ENCODE results near the gene MAGI2. TPM values are rescaled to one million over a fixed set of nuclear protein-coding genes. Genes with fewer than 3 reads are reported as not detected.

MAGI2 gene
- polyA plus RNA-seq, 4 donors, result 8.3 to 40.6 (median 33.9) TPM

DNA sequence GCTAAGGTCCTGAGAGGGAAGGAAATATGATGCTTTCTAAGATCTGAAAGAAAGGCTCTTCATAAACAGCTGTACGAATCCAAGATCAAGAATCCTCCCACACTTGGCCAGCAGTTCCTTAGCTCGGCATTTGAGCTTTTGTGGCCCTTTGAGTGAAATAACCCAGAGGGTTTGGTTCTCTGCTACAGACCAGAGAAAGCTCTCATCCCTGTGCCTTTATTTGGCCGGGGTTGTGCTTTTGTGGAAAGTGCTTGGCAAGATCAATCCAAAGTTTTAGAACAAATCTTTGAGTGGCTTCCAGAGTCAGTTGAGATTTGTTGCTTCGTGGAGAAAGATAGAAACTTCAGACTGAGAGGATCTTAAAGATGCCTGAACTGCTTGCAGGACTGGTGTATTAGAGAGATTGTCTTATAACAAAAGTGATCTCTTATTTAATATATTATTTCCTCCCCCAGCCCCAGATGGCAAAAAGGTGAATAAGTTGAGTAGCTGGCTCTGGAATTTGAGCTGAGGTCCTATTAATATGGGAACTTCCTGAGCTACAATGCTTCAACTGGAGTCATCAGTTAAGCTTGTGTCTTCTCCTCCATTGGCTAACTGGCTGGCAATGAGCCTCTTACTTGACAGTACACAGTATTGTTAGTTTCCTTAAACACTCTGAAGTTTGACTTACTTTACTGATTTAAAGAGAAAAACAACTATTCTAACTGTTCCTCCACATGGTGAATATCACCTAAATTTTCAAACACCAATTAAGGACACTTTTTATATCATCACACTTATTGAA, 687.3 kb downstream of the MAGI2 start:
- no peak for DNase-seq (ENCODE audit: low read depth in 4 of 4, low spot score in 3 of 4)

DNA sequence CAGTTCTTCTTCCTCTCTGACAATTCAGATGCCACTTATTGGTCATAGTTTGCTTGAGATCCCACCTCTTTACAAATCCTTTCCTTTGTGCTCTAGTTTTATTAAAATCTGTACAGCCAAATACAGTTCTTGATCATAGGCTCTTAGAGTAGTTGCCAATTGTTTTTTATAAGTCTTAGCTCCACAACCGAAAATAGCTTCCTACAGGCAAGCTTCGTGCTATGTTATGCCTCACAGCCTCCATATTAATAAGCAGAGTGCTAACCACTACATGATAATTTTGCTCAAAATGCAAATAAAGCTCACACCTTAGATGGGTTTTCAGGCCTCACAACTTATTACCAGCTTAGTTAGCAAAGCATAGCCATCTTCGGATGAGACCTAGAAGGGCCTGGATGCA, 688.9 kb downstream of the MAGI2 start:
- DNase-seq (ENCODE audit: low read depth in 4 of 4, low spot score in 3 of 4), result no peak

DNA sequence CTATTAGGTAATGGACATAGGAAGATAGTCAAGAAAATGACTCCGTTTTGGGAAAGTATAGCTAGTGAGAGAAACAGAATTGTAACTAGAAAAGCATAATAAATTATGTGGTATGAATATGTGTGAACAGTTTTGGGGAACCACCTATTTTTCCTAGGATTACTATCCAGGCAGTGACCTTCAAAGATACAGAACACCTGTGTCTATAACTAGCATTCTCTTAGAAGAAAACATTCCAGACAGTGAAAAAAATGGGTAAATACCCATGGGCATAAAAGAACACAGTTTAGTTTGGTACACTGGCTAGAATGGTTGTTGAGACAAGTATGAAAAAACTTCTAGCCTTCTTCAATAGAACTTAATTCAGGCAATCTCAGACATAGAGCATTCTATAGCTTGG, 690.8 kb downstream of the MAGI2 start:
- no peak for DNase-seq (ENCODE audit: low read depth in 4 of 4, low spot score in 3 of 4)

DNA sequence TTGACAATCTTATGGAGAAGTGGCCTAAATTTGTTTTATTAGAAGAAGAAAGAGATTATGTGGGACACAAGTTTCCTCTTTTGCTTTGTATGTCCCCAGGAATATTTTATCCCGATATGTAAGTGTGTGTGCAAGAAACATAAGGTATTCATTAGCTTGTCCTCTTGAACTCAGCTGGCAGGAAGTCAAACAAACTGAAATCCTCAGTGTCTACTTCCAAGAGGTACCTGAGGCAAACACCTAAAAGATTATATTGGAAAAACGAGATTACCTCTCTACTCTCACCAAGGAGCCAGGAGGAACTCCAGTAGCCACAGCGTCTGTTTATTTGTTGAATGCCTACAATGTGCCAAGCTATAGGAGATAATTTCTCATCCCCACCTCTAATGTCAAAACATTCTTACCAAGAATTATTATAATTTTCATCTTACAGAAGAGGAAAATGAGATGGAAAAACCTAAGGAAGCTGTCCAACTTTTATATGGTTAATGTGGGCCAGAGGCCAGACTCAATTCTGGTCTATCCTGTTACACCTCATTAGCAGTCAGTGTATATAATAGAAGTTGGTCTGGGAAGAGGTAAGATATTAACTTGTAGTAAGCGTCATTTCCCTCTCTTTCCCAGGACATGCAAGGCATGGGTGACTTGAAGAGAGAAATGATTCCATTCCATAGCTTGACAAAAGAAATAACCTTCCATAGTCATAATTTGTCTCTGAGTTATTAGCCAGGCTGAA, 692.7 kb downstream of the MAGI2 start:
- no peak for DNase-seq (ENCODE audit: low read depth in 4 of 4, low spot score in 3 of 4)

DNA sequence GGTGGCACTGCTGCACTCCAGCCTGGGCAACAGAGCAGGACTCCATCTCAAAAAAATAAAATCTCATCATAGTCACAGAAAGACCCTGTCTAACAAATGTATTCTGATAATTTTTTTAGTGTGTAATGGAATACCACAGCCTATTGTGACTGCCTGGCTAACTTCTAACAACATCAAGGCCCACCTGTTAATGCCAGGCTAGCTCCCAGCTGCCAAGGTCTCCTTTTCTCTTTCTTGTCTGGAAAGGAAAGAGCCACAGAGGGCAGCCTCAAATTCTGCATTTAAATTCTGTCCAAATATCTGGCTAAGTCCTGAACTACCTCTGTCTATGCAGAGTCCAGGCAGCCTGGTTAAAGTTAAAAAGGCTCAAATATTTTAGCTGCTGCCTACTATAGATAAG, 700.9 kb downstream of the MAGI2 start:
- DNase-seq (ENCODE audit: low read depth in 4 of 4, low spot score in 3 of 4), result no peak

DNA sequence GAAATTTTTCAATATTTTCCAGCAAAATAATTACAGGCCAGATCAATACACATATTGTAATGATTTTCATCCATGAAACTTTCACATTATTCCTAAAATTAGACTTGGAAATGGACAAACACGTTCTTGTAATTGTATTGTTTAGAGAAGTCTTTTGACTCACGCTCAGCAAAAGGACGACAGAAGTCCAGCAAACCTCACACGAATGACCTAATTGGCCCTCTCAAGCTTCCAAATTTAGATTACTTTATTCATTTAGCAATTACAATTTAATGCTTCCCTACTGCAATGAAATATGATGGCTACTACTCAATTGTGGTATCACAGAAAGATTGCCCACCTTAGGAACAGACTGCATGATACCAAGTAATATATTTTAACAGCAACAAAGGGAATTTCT, 702.2 kb downstream of the MAGI2 start:
- no peak for DNase-seq (ENCODE audit: low read depth in 4 of 4, low spot score in 3 of 4)

DNA sequence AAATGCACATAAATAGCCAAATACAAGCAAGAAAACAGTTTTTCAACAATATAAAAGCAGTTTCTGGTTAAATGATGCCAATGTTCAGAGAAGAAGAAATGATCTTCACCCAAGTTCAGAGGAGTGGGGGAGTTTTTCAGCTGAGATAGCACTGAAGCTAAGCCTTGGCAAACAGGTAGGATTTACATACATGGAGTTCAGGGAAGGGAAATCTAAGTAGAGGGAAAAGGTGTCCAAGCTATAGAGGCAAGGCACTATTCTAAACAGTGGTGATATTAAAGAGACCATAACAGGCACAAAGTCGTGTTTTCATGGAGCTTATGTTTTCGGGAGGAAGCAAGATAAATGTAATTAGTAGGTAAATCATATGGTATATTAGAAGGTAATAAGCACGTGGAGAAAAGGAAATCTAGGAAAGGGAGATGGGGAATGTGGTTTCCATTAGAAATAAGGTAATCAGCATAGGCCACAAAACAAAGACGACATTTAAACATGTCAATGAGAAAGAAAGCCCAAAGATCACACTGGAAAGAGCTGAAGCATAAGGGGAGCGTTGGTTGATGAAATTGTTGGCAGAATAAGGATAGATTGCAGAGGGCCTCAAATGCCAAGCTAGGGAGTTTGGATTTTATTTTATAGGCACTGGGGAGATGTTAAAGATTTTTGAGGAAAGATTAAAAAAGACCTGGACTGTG, 704.3 kb downstream of the MAGI2 start:
- DNase-seq (ENCODE audit: low read depth in 4 of 4, low spot score in 3 of 4), result no peak

DNA sequence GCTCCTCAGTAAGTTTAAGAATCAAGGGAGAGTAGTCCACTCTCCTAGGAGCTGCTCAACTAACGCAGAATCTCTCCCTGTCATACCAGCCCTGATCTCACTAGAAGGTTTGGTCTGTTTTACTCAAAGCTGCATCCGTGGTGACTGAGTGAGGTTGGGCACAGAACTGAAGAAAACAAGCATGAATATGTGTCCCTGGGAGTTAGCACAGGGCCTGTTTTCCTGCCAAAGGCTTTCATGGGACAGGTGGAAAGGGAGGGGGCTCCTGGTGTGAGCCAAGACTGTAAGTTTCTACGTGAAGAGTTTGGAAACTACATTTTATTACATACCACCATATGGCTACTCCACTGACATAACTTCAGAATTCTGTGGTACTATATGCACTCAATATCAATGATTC, 705.9 kb downstream of the MAGI2 start:
- no peak for DNase-seq (ENCODE audit: low read depth in 4 of 4, low spot score in 3 of 4)

DNA sequence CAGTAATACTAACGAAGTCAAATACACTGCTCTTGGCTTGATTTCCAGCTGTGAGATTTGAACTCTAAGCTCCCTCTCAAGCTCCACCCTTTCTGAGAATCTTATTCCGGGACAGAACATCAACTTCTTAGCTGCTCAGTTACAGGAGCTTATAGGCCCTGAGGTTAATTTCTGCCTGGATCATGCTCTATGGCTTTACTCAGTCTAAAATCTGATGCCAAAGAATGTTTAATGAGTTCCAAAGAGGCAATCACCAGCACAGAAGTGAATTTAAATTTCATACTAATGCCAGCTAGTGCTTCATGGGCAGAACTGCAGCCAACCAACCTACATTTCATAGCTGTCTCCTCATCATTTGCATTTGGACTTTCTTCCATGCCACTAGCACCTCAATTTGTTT, 707.2 kb downstream of the MAGI2 start:
- DNase-seq (ENCODE audit: low read depth in 4 of 4, low spot score in 3 of 4), result no peak

DNA sequence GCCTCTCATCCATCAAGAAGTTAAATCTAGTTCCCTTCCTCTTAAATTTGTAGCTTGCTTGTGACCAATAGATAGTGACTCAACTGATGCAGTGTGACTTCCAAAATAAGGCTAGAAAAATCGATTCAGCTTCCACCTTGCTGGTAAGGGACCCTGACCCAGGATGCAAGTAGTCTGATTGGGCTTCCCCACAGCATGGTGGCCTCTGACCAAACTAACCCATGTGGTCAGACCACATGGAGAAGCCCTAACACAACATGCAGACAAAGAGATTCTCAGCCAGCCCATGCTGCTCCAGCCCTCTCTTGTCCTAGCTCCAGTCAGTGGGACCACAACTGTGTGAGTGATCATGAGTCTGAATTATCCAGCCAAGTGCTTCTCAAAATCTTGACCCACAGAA, 710.8 kb downstream of the MAGI2 start:
- no peak for DNase-seq (ENCODE audit: low read depth in 4 of 4, low spot score in 3 of 4)

DNA sequence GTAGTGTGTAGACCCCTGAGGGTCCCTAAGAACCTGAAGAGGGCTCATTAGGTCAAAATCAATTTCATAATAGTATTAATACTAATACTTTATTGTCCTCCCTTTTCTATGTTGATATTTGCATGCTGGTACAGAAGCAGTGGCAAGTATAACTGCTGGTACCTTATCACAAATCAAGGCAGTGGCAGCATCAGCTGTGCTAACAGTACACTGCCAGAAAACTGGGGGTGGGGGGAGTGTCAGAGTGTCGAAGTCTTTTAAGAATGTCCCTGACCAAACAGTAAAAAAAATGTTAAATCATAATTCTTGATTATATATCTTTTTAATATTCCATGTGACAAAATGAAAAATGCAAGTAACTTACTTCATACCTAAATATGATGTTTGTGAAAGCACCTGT, 716.9 kb downstream of the MAGI2 start:
- no peak for DNase-seq (ENCODE audit: low read depth in 4 of 4, low spot score in 3 of 4)

DNA sequence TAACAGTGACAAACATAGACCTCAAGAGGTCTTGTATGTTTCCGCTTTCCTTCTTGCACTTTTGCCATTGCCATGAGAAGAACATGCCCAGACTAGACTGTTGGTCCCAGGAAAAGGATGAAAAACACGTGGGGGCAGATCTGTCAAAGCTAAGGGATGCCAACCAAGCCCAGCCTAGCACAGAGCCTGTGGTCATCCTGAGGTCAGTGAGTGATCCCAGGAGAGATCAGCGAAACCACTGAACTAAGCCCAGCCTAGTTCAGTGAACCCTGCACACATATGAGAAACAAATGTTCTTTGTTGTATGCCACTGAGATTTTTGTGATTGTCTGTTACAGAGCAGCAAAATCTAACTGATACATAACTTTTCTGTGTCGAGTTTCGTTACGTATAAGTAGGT, 718.8 kb downstream of the MAGI2 start:
- no peak for DNase-seq (ENCODE audit: low read depth in 4 of 4, low spot score in 3 of 4)

DNA sequence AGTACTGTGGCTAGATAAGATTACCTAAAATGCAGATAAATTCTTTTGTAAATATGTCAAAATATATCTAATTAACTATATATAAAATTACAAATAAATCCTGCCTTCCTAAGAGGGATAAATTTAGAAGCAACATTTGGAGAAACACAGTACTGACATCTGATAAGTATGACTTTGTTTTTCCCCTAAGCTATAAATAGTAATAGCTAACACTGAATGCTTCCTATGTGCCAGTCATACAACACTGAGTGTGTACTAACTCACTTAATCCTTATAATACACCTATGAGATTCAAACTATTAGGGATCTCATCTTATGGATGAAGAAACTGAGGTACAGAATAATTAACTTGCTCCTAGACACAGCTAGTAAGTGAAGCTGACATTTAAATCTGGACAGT, 733.4 kb downstream of the MAGI2 start:
- no peak for DNase-seq (ENCODE audit: low read depth in 4 of 4, low spot score in 3 of 4)

DNA sequence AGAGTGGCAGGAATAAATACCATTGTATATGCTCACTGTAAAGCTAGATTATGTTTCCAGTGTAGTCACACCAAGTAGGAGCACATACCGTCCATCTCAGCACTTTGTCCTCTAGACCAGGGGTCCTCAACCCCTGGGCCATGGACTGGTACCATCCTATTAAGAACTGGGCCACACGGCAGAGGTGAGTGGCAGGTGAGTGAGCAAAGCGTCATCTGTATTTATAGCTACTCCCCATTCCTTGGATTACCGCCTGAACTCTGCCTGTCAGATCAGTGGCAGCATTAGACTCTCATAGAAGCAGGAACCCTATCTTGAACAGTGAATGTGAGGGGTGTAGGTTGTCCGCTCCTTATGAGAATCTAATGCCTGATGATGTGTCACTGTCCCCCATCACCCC, 735.3 kb downstream of the MAGI2 start:
- no peak for DNase-seq (ENCODE audit: low read depth in 4 of 4, low spot score in 3 of 4)

DNA sequence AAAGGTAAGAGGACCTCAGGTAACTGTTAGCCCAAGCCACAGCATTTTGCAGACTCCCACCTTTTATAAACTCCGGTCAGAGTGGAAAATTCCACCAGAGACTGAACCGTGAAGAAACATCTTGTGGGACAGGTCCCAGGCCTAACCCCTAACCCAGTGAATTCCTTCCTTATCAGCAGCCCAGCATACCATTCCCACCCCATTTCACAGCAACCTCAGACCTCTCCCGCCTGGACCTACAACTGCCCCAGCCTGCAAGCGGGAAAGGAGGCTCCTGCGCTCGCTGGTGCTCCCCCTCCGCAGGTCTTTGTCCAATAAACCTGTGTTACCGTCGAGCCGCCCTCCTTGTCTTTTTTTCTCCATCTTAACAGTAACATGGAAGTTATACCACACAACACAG, 736.6 kb downstream of the MAGI2 start:
- DNase-seq (ENCODE audit: low read depth in 4 of 4, low spot score in 3 of 4), result no peak

DNA sequence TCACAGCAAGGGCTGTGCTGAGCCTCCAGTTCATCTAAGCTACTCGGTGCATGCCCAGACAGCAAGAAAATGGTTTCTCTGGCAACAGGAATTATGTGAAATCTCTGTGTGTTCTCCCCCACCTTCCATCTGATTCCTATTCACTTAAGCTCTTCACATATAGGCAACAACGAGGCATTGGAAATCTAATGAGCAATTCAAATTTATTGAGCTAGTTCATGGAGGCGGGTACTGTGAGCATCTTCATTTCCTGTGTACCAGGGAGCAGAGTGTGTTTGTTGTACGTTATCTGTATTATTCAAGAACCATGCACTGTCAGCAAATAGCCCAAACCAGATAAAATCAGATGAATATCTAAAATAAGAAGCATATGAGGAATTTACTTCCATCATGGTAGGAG, 739.1 kb downstream of the MAGI2 start:
- DNase-seq (ENCODE audit: low read depth in 4 of 4, low spot score in 3 of 4), result no peak

DNA sequence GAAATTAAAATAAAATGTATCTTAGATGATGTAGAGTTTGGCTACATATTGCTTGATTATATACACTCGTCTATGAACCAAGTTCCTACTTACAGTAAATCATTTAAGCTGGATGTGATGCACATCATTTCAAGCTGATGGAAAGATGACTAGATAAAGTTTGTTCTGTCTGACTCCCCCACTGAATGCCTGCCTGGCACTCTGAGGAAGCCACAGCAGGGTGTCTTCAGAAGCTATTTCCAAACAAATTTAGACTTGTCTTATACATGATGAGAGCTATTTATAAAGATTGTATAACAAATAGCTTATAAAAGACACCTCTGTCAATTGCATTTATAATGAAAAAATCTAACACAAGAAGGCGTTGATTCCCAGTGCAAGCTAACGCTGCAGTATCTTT, 741.4 kb downstream of the MAGI2 start:
- DNase-seq (ENCODE audit: low read depth in 4 of 4, low spot score in 3 of 4), result no peak

DNA sequence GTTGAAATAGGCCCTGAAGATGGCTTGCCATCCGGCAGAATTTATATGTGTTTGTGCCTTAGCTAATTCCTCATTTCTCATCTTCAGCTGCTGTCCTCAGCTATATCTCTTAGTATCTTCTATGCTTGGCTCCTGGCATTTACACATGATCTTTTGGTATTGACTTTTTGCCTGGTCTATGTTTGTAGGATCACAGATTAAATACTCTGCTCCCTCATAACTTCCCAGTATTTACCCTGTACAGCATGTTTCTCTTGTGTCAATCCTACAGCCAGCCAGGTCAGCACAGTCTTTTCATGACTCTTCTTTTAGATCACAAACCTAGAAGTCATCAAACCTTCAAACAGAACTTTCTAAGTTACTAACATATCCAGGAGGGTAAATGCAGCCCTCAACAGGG, 743.8 kb downstream of the MAGI2 start:
- no peak for DNase-seq (ENCODE audit: low read depth in 4 of 4, low spot score in 3 of 4)

DNA sequence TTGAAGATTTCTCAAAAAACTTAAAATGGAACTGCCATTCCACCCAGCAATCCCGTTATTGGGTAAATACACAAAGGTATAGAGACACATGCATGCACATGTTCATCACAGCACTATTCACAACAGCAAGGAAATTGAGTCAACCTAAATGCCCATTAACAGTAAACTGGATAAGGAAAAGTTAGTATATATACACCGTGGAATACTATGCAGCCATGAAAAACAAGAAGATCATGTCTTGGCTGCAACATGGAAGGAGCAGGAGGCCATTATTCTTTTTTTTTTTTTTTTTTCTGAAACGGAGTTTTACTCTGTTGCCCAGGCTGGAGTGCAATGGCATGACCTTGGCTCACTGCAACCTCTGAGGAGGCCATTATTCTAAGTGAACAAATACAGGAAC, 749.0 kb downstream of the MAGI2 start:
- DNase-seq (ENCODE audit: low read depth in 4 of 4, low spot score in 3 of 4), result no peak

DNA sequence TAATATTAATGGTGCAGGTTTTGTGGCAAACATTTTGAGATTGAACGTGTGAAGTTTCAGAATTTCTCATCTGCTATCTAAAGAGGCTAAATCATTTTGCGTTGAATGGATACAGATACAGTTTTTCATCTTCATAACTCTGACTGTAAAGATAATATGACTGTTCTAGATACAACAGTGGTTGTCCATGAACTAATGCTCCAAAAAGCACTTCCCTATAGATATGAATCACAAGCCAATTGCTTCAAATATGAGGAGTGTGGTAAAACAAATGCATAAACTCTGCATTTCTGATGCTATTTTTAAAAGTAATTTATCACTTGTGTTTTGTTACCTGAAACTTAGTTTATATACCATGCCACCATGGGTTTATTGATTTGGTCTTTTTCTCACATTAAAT, 750.1 kb downstream of the MAGI2 start:
- no peak for DNase-seq (ENCODE audit: low read depth in 4 of 4, low spot score in 3 of 4)

DNA sequence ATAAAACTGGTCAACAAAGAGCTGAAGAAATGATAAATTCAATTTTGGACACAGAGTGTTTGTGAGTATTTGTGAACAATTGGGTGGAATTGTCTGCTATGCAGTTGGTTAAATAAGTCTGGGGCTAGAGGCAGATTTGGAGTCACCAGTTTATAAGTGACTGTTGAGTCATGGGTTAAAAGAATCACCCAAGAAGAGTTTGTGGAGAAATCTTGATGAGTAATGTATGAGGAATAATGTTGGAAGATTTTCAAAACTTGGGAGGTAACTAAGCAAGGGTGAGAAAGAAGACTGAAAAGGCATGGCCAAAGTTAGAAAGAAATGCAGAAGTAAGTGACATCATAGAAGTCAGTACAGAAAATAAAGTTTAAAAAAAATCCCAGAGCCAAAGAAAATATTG, 750.7 kb downstream of the MAGI2 start:
- no peak for DNase-seq (ENCODE audit: low read depth in 4 of 4, low spot score in 3 of 4)

DNA sequence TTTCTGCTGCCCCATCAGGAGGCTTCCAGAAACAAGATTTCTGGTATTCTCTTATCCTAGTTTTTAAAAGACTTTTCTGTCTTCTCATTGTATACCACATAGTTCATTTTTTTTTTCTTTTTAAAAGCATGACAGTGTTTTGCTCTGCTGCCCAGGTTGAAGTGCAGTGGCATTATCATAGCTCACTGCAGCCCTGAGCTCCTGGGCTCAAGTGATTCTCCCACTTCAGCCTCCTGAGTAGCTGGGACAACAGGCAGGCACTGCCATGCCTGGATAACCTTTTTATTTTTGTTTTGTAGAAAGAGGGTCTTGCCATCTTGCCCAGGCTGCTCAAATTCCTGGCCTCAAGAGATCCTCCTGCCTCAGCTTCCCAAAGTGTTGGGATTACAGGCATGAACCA, 757.6 kb downstream of the MAGI2 start:
- no peak for DNase-seq (ENCODE audit: low read depth in 4 of 4, low spot score in 3 of 4)
